Heart right ventricle (tissue), 16 donors: Measurements from ENCODE around the gene COG6. TPM values are rescaled to one million over a fixed set of nuclear protein-coding genes. Genes with fewer than 3 reads are reported as not detected.

ENCODE experiments used
- ATAC-seq, 8 donors: fragments of 200-7000 bp; cut with Tn5 transposase; one replicate each; pipeline ENCODE4 v1.9.1; 2020; ENCODE audit warnings: mild to moderate bottlenecking in 8 of 8, moderate library complexity in 8 of 8, moderate number of reproducible peaks in 1 of 8
- DNase-seq, 2 donors: peaks; one replicate each; pipeline ENCODE4 v3.0.0-alpha.2; 2020
- H3K27ac ChIP-seq, 10 donors: fragments of 200-600 bp; sonication (generic) in 2 of 10; one replicate each; pipeline versions ENCODE4 v1.5.0 to v1.8.0; 2020 to 2022; ENCODE audit warnings: mild to moderate bottlenecking in 3 of 10
- H3K27me3 ChIP-seq, 7 donors: fragments of 200-600 bp; one replicate each; pipeline ENCODE4 v1.8.0; 2021 to 2022; ENCODE audit warnings: mild to moderate bottlenecking in 2 of 7
- H3K36me3 ChIP-seq, 9 donors: fragments of 200-600 bp; sonication (generic) in 1 of 9; one replicate each; pipeline versions ENCODE4 v1.5.0 to v1.8.0; 2020 to 2022; ENCODE audit warnings: mild to moderate bottlenecking in 2 of 9
- H3K4me1 ChIP-seq, 9 donors: fragments of 200-600 bp; sonication (generic) in 1 of 9; one replicate each; pipeline versions ENCODE4 v1.5.0 to v1.8.0; 2020 to 2022; ENCODE audit warnings: mild to moderate bottlenecking in 4 of 9
- H3K4me3 ChIP-seq, 10 donors: fragments of 200-600 bp; sonication (generic) in 2 of 10; one replicate each; pipeline versions ENCODE4 v1.5.0 to v1.8.0; 2020 to 2022; ENCODE audit warnings: mild to moderate bottlenecking in 7 of 10, moderate library complexity in 2 of 10
- H3K9me3 ChIP-seq, 11 donors: fragments of 200-600 bp in 10 of 11; sonication (generic) in 2 of 11; one replicate each; pipeline versions ENCODE4 v1.5.0 to v1.8.0; 2013 to 2022; ENCODE audit warnings: mild to moderate bottlenecking in 2 of 11, control low read depth in 1 of 11, moderate library complexity in 1 of 11
- WGBS, 2 donors: extraction: QIAGEN DNeasy Blood & Tissue Kit; methylation state at CpG; one replicate each; pipeline ENCODE4 v1.1.7; 2013; ENCODE audit warnings: inconsistent platforms in 1 of 2; 5-methylcytosine and 5-hydroxymethylcytosine counted together
- intact Hi-C, 10 donors: fragments of 100-400 bp; cut with DNase I; formaldehyde crosslinking; loops; one replicate each; pipeline versions ENCODE4 v1.11.1 to v1.14.2; 2022
- polyA plus RNA-seq, 2 donors: library from polyadenylated mRNA; stranded (reverse); fragments of 200-250 nt; gene quantifications; one replicate each; pipeline ENCODE4 v1.2.3, GENCODE V29; 2013
- total RNA-seq, 10 donors: library from RNA; stranded (reverse); fragmentation: NEBNext Ultra II Directional in 3 of 10; extraction: Animal tissue kit (Norgen Biotek cat#: 25700) in 3 of 10; gene quantifications; one replicate each; pipeline versions ENCODE4 v1.2.1 to v1.2.4, GENCODE V29; 2021 to 2023
- TF ChIP-seq, protein P1 (sequence below), 9 donors: fragments of 200-600 bp; sonication (generic) in 2 of 9; IDR thresholded peaks; one replicate each; pipeline versions ENCODE4 v1.5.0 to v1.8.0; 2021 to 2022; ENCODE audit warnings: antibody characterized with exemption in 9 of 9, mild to moderate bottlenecking in 5 of 9, moderate library complexity in 1 of 9
- donor health status: Arrhythmogenic right ventricular cardiomyopathy.
- donor health status: ischemic (EF 13 %, LVEDD 7.1; RV severe dilation, severe dysfunction).
- donor health status: healthy with polysubstance abuse.
- donor health status: DM: no; HTN: yes; CAD: no.
- donor health status: DM: no; HTN: no; CAD: no.
- donor health status: ischemic (EF 25% LVEDD 6.9; RV normal size, moderate dysfunction).
- donor health status: ischemic (EF 25% LVEDD 5.7; RV mildly dilated, moderate dysfunction).
- donor health status: healthy.
- donor health status: DM: yes; HTN: yes; CAD: no.
- donor health status: Ischemic cardiomyopathy.
- donor health status: ischemic (EF 35%, LVEDD 5.7; RV mildly dilated, moderate dysfunction).
- donor health status: nonischemic (EF 11% LVEDD 7.7; RV severe dilation, severe dysfunction).
- donor health status: DM: yes; HTN: yes; CAD: no.
- donor health status: PGD.
- donor health status: ischemic (EF 29% LVEDD 5.4; RV normal size, mild dysfunction).
- donor health status: nonischemic (EF 23%, LVEDD 6.1; RV moderate dilation, normal function).

COG6 gene
- total and polyA plus RNA-seq, 12 donors: 7.0 to 48.3 (median 29.8) TPM

DNA sequence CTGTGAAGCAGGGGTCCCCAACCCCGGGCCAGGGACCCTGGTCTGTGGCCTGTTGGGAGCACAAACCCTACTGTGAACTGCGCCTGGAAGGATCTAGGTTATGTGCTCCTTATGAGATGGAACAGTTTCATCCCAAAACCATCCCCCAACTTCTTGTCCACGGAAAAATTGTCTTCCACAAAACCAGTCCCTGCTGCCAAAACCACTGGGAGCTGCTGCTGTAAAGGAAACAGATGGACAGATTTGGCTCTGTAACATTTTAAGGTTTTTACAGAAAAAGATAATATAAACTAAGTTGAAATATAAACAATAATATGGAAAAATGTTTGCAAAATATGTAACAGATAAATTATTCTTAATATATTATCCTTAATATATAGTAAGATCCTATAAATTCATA lies 73.7 kb downstream of the COG6 start:
- H3K4me1 ChIP-seq: no peaks in the 10 kb centered on the region
- H3K27ac ChIP-seq: no peak overlapping the region
- DNase-seq: no peak
- no peaks in the 10 kb centered on the region for H3K9me3 ChIP-seq
- 67 to 68% methylated on average over 3 of the region's 3 CpGs for WGBS, 2 donors
- H3K36me3 ChIP-seq: peaks cover 0 to 92% (median 10%) of the 10 kb centered on the region in 9 donors
- H3K4me3 ChIP-seq: no peak overlapping the region
- no peak for ATAC-seq
- TF ChIP-seq, protein P1, sequence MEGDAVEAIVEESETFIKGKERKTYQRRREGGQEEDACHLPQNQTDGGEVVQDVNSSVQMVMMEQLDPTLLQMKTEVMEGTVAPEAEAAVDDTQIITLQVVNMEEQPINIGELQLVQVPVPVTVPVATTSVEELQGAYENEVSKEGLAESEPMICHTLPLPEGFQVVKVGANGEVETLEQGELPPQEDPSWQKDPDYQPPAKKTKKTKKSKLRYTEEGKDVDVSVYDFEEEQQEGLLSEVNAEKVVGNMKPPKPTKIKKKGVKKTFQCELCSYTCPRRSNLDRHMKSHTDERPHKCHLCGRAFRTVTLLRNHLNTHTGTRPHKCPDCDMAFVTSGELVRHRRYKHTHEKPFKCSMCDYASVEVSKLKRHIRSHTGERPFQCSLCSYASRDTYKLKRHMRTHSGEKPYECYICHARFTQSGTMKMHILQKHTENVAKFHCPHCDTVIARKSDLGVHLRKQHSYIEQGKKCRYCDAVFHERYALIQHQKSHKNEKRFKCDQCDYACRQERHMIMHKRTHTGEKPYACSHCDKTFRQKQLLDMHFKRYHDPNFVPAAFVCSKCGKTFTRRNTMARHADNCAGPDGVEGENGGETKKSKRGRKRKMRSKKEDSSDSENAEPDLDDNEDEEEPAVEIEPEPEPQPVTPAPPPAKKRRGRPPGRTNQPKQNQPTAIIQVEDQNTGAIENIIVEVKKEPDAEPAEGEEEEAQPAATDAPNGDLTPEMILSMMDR (IDR thresholded peaks at IDR 0.05): no peak
- intact Hi-C loops: no loop called here
- no peaks in the 10 kb centered on the region for H3K27me3 ChIP-seq

DNA sequence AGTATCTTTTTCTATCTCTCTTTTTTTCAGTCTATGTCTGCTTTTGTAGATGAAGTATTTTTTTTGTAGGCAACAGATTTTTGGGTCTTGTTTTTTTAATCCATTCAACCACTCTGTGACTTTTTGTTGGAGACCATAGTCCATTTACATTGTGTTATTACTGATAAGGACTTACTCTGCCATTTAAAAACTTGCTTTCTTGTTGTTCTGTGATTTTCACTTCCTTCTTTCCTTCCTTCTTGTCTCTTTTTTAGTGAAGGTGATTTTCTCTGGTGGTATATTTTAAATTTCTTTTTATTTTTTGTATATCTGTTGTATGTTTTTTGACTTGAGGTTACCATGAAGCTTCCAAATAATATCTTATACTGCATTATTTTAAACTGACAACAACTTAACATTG lies 79.5 kb downstream of the COG6 start:
- DNase-seq (no peak), ATAC-seq (no peak)
- intact Hi-C loops: no loop called here
- Histone ChIP-seq H3K4me1 (no peaks in the 10 kb centered on the region), H3K27ac (no peak overlapping the region), H3K9me3 (no peaks in the 10 kb centered on the region), H3K27me3 (no peaks in the 10 kb centered on the region), H3K36me3 (peaks cover 0 to 62% (median 10%) of the 10 kb centered on the region in 9 donors), H3K4me3 (no peak overlapping the region)
- TF ChIP-seq, protein P1 (IDR thresholded peaks at IDR 0.05): no peak

DNA sequence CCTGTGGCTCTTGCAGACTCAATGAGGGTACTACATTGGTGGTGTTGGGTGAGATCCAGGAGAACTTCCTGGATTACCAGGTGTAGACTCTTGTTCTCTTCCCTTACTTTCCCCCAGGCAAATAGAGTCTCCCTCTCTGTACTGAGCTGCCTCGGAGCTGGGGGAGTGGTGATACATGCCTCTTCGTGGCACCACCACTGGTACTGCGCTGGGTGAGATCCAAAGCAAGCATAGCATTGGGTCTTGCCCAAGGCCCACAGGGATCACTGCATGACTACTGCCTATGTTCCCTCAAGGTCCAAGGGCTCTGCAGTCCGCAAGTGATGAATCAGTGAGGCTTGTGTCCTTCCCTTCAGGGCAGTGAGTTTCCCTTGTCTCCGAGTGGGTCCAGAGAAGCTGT lies 81.6 kb downstream of the COG6 start:
- Histone ChIP-seq H3K27me3 (no peaks in the 10 kb centered on the region), H3K4me3 (no peak overlapping the region), H3K9me3 (no peaks in the 10 kb centered on the region), H3K4me1 (no peaks in the 10 kb centered on the region), H3K36me3 (peaks cover 0 to 66% (median 4%) of the 10 kb centered on the region in 9 donors), H3K27ac (no peak overlapping the region)
- intact Hi-C loops: no loop called here
- WGBS, 2 donors: 96 to 99% methylated on average over 5 of the region's 5 CpGs
- TF ChIP-seq, protein P1 (IDR thresholded peaks at IDR 0.05): no peak
- no peak for ATAC-seq
- no peak for DNase-seq

DNA sequence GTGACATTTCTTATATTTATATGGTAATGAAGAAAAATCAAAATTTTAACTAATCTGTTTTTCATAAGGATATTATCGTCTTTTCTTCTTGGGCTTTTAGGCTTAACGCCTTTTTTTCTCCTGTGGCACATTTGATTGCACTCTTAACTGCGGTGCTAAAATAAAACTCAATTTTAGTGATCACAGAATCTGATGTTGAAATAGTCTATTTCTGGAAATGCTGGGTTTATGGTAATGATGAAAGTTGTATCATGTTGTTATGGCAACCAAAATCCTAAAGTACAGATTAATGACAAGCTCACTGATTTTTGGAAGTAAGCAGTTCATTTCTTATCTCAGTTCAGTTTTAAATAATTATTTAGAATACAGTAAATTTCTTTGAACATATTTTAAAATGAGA lies 85.3 kb downstream of the COG6 start:
- no peak for ATAC-seq

More for the DNA sequence above, 85.3 kb downstream of the COG6 start:
- Histone ChIP-seq H3K27ac (no peak overlapping the region), H3K27me3 (no peaks in the 10 kb centered on the region), H3K9me3 (peaks cover 0 to 14% (median 0%) of the 10 kb centered on the region in 11 donors), H3K4me3 (no peak overlapping the region), H3K4me1 (no peaks in the 10 kb centered on the region), H3K36me3 (peaks cover 0 to 41% (median 4%) of the 10 kb centered on the region in 9 donors)
- intact Hi-C loops: no loop called here
- DNase-seq: no peak
- WGBS, 2 donors: 95 to 97% methylated on average over 3 of the region's 3 CpGs
- TF ChIP-seq, protein P1 (IDR thresholded peaks at IDR 0.05): no peak
